PC-3 (cell line): Measurements from ENCODE around the gene SLAMF7. TPM values are rescaled to one million over a fixed set of nuclear protein-coding genes. Genes with fewer than 3 reads are reported as not detected.
A peak's percentile ranks its signal among the peaks of the same experiment; 100 is the strongest.

ENCODE experiments used
- ATAC-seq: fragments of 200-7000 bp; cut with Tn5 transposase; 2 replicates; pipeline ENCODE4 v1.9.1; 2020; ENCODE audit warnings: mild to moderate bottlenecking, moderate library complexity
- BruUV-seq: library from RNA; stranded (reverse); fragments of 400-500 nt; replicated peaks from 2 replicates; lab custom pipeline; 2021; lab: Mats Ljungman, UMichigan
- CTCF ChIA-PET: fragments of 300-600 bp; sonication (Branson Sonifier 250); formaldehyde crosslinking; loops from one replicate; lab custom pipeline; 2022; ENCODE audit warnings: antibody characterized with exemption; lab: Charles Lee
- POLR2A ChIA-PET: fragments of 300-600 bp; sonication (Branson Sonifier 250); formaldehyde crosslinking; loops from one replicate; lab custom pipeline; 2022; ENCODE audit warnings: antibody characterized with exemption; ENCODE audit not compliant: unreplicated experiment; lab: Charles Lee
- DNase-seq: peaks from one replicate; pipeline ENCODE4 v3.0.0-alpha.2; 2015
- H2AFZ ChIP-seq: fragments of 300-600 bp; sonication (generic); 2 replicates; pipeline ENCODE4 v1.6.0; 2016; ENCODE audit warnings: antibody characterized with exemption, low read length
- H3F3A ChIP-seq: fragments of 300-600 bp; sonication (generic); one replicate; pipeline ENCODE4 v1.6.0; 2017; ENCODE audit warnings: antibody characterized with exemption, low read length, control low read depth, mild to moderate bottlenecking; ENCODE audit not compliant: unreplicated experiment
- H3K27ac ChIP-seq: fragments of 300-600 bp; sonication (generic); 2 replicates; pipeline ENCODE4 v1.5.1; 2016; ENCODE audit warnings: mild to moderate bottlenecking, low read length
- H3K27me3 ChIP-seq: fragments of 300-600 bp; sonication (generic); 2 replicates; pipeline ENCODE4 v1.6.1; 2016; ENCODE audit warnings: low read length, mixed read lengths
- H3K36me3 ChIP-seq: fragments of 300-600 bp; sonication (generic); 2 replicates; pipeline ENCODE4 v1.6.1; 2016; ENCODE audit warnings: low read depth, mixed run types, low read length, mixed read lengths
- H3K4me1 ChIP-seq: fragments of 300-600 bp; sonication (generic); 2 replicates; pipeline ENCODE4 v1.5.1; 2016; ENCODE audit warnings: low read length; ENCODE audit not compliant: insufficient read depth
- H3K4me2 ChIP-seq: fragments of 300-600 bp; sonication (generic); 2 replicates; pipeline ENCODE4 v1.6.0; 2016; ENCODE audit warnings: low read length
- H3K4me3 ChIP-seq: fragments of 300-600 bp; sonication (generic); 2 replicates; pipeline ENCODE4 v1.5.1; 2016; ENCODE audit warnings: mild to moderate bottlenecking, low read length, mixed read lengths
- H3K79me2 ChIP-seq: fragments of 300-600 bp; sonication (generic); 2 replicates; pipeline ENCODE4 v1.6.1; 2017; ENCODE audit warnings: low read length, mixed read lengths
- H3K9ac ChIP-seq: fragments of 300-600 bp; sonication (generic); 2 replicates; pipeline ENCODE4 v1.6.0; 2016; ENCODE audit warnings: mild to moderate bottlenecking, low read length
- H3K9me2 ChIP-seq: fragments of 300-600 bp; sonication (generic); replicated peaks from 2 replicates; pipeline ENCODE4 v1.6.1; 2016; ENCODE audit warnings: mixed run types, low read length, mixed read lengths
- H3K9me3 ChIP-seq: fragments of 300-600 bp; sonication (generic); 2 replicates; pipeline ENCODE4 v1.6.1; 2016; ENCODE audit warnings: low read length, mixed read lengths
- H4K20me1 ChIP-seq: fragments of 300-600 bp; sonication (generic); 2 replicates; pipeline ENCODE4 v1.6.1; 2016; ENCODE audit warnings: low read length, mixed read lengths
- EZH2 ChIP-seq: fragments of 300-600 bp; sonication (generic); IDR thresholded peaks from one replicate; pipeline ENCODE4 v1.6.1; 2017; ENCODE audit warnings: antibody characterized with exemption, mild to moderate bottlenecking, low read length; ENCODE audit not compliant: unreplicated experiment
- EZH2phosphoT487 ChIP-seq: fragments of 300-600 bp; sonication (generic); IDR thresholded peaks from 2 replicates; pipeline ENCODE4 v1.6.1; 2018; ENCODE audit warnings: mild to moderate bottlenecking, antibody characterized with exemption, low read length, borderline replicate concordance
- intact Hi-C: fragments of 100-400 bp; cut with micrococcal nuclease; formaldehyde crosslinking; loops from 2 replicates; pipeline ENCODE4 v1.9.0; 2023
- total RNA-seq: library from RNA; depleted of rRNA; stranded (reverse); fragments of >200 nt; gene quantifications from 2 replicates; pipeline ENCODE4 v1.2.3, GENCODE V29; 2014
- TF ChIP-seq, protein P1 (sequence below): fragments of 300-600 bp; sonication (generic); conservative IDR thresholded peaks from 2 replicates; pipeline ENCODE4 v1.5.1; 2017; ENCODE audit warnings: antibody characterized with exemption, low read depth, mild to moderate bottlenecking, low read length

SLAMF7 gene
- total RNA-seq, 1 experiment from 2014 or later = 0.15 TPM

GRCh38 chr1:160746836-160747500, 7.9 kb downstream of the SLAMF7 start:
- H3K4me1 ChIP-seq = peaks cover 23% of the 10 kb centered on the region
- no peak overlapping the region for H3K9ac ChIP-seq
- no peak for ATAC-seq
- no peak overlapping the region for H3K4me2 ChIP-seq
- DNase-seq = peak; percentile 56
- CTCF ChIA-PET = no interaction called here
- H3K9me2 ChIP-seq = no peaks in the 10 kb centered on the region
- H3K79me2 ChIP-seq = no peaks in the 10 kb centered on the region
- intact Hi-C loops = no loop called here
- H3K27me3 ChIP-seq = peaks cover 14% of the 10 kb centered on the region; the same call in 1 of the 2 replicates
- H3K9me3 ChIP-seq = no peaks in the 10 kb centered on the region
- no peaks in the 10 kb centered on the region for H3F3A ChIP-seq
- H3K27ac ChIP-seq = no peak overlapping the region
- no peak overlapping the region for H2AFZ ChIP-seq
- H4K20me1 ChIP-seq = no peaks in the 10 kb centered on the region
- TF ChIP-seq, protein P1, sequence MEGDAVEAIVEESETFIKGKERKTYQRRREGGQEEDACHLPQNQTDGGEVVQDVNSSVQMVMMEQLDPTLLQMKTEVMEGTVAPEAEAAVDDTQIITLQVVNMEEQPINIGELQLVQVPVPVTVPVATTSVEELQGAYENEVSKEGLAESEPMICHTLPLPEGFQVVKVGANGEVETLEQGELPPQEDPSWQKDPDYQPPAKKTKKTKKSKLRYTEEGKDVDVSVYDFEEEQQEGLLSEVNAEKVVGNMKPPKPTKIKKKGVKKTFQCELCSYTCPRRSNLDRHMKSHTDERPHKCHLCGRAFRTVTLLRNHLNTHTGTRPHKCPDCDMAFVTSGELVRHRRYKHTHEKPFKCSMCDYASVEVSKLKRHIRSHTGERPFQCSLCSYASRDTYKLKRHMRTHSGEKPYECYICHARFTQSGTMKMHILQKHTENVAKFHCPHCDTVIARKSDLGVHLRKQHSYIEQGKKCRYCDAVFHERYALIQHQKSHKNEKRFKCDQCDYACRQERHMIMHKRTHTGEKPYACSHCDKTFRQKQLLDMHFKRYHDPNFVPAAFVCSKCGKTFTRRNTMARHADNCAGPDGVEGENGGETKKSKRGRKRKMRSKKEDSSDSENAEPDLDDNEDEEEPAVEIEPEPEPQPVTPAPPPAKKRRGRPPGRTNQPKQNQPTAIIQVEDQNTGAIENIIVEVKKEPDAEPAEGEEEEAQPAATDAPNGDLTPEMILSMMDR = no peak
- TF ChIP-seq EZH2phosphoT487 = no peak
- no peak for TF ChIP-seq EZH2
- POLR2A ChIA-PET = interaction anchor here (0.7 kb wide), 1 partner anchor 693 kb away, joined by 4 read pairs; no protein-coding TSS in a partner anchor
- no peaks in the 10 kb centered on the region for H3K36me3 ChIP-seq
- no peak overlapping the region for H3K4me3 ChIP-seq
- no TSS peak for BruUV-seq

- Histone ChIP-seq H3K36me3 (no peaks in the 10 kb centered on the region), H3F3A (no peaks in the 10 kb centered on the region), H4K20me1 (no peaks in the 10 kb centered on the region), H3K79me2 (no peaks in the 10 kb centered on the region), H3K4me2 (no peak overlapping the region), H3K4me3 (no peak overlapping the region), H2AFZ (no peak overlapping the region), H3K9me3 (no peaks in the 10 kb centered on the region), H3K27me3 (peaks cover 21% of the 10 kb centered on the region), H3K9me2 (no peaks in the 10 kb centered on the region), H3K9ac (no peak overlapping the region), H3K27ac (no peak overlapping the region), H3K4me1 (peaks cover 23% of the 10 kb centered on the region)
- intact Hi-C loops = no loop called here
- no peak for DNase-seq
- ChIA-PET POLR2A (interaction anchor here (0.6 kb wide), 1 partner anchor 255 kb away, joined by 3 read pairs; no protein-coding TSS in a partner anchor), CTCF (interaction anchor here (0.9 kb wide), 1 partner anchor 207 kb away, joined by 3 read pairs; the partner anchor contains the start of gene ITLN2)
- no peak for TF ChIP-seq EZH2phosphoT487
- TF ChIP-seq, protein P1 = no peak
- no peak for TF ChIP-seq EZH2
- no peak for ATAC-seq
- BruUV-seq = no TSS peak
These were observed 8.7 kb downstream of the SLAMF7 start for GRCh38 chr1:160747717-160748116.
